WTC11 (cell line): ENCODE data around the gene GAREM2. TPM values are rescaled to one million over a fixed set of nuclear protein-coding genes. Genes with fewer than 3 reads are reported as not detected.

Experiments
- AR ChIP-seq: fragments of 250-450 bp; sonication (Bioruptor Pico); IDR thresholded peaks from 2 replicates; pipeline ENCODE4 v1.9.0; 2021; ENCODE audit warnings: mild to moderate bottlenecking
- ATF3 ChIP-seq: sonication (generic); formaldehyde crosslinking; conservative IDR thresholded peaks from 2 replicates; pipeline ENCODE4 v1.8.1; 2022; ENCODE audit warnings: mild to moderate bottlenecking, missing genetic modification reagents
- EMX1 ChIP-seq: fragments of 250-450 bp; sonication (Bioruptor Pico); IDR thresholded peaks from 2 replicates; pipeline ENCODE4 v1.8.0; 2021; ENCODE audit warnings: mild to moderate bottlenecking
- ETV6 ChIP-seq: sonication (generic); formaldehyde crosslinking; IDR thresholded peaks from 2 replicates; pipeline ENCODE4 v1.8.1; 2022; ENCODE audit warnings: mild to moderate bottlenecking, missing genetic modification reagents
- MXD4 ChIP-seq: fragments of 250-450 bp; sonication (Bioruptor Pico); IDR thresholded peaks from 2 replicates; pipeline ENCODE4 v1.8.0; 2021; ENCODE audit warnings: mild to moderate bottlenecking, moderate library complexity, borderline replicate concordance
- NR3C1 ChIP-seq: sonication (generic); formaldehyde crosslinking; conservative IDR thresholded peaks from 2 replicates; pipeline ENCODE4 v1.8.1; 2023; ENCODE audit warnings: low read depth, mild to moderate bottlenecking, missing genetic modification reagents
- PRRX2 ChIP-seq: fragments of 250-450 bp; sonication (Bioruptor Pico); IDR thresholded peaks from 2 replicates; pipeline ENCODE4 v1.8.0; 2021; ENCODE audit warnings: mild to moderate bottlenecking
- RORB ChIP-seq: fragments of 250-450 bp; sonication (Bioruptor Pico); IDR thresholded peaks from 2 replicates; pipeline ENCODE4 v1.9.0; 2021; ENCODE audit warnings: mild to moderate bottlenecking
- SMAD3 ChIP-seq: sonication (generic); formaldehyde crosslinking; IDR thresholded peaks from 2 replicates; pipeline ENCODE4 v1.8.0; 2022; ENCODE audit warnings: missing genetic modification reagents, mild to moderate bottlenecking, borderline replicate concordance
- SOX15 ChIP-seq: fragments of 250-450 bp; sonication (Bioruptor Pico); IDR thresholded peaks from 2 replicates; pipeline ENCODE4 v1.9.0; 2021; ENCODE audit warnings: mild to moderate bottlenecking
- TEAD4 ChIP-seq: sonication (generic); formaldehyde crosslinking; IDR thresholded peaks from 2 replicates; pipeline ENCODE4 v1.8.0; 2022; ENCODE audit warnings: mild to moderate bottlenecking, missing genetic modification reagents
- ZBTB43 ChIP-seq: sonication (generic); formaldehyde crosslinking; IDR thresholded peaks from 2 replicates; pipeline ENCODE4 v1.8.1; 2023; ENCODE audit warnings: mild to moderate bottlenecking, missing genetic modification reagents
- ZNF281 ChIP-seq: sonication (generic); formaldehyde crosslinking; IDR thresholded peaks from 2 replicates; pipeline ENCODE4 v1.8.0; 2023; ENCODE audit warnings: mild to moderate bottlenecking, missing genetic modification reagents
- ZNF317 ChIP-seq: sonication (generic); formaldehyde crosslinking; IDR thresholded peaks from 2 replicates; pipeline ENCODE4 v1.8.1; 2023; ENCODE audit warnings: low read depth, mild to moderate bottlenecking, moderate library complexity, missing genetic modification reagents, borderline replicate concordance
- ZNF396 ChIP-seq: fragments of 250-450 bp; sonication (Bioruptor Pico); IDR thresholded peaks from 2 replicates; pipeline ENCODE4 v1.8.0; 2021; ENCODE audit warnings: mild to moderate bottlenecking, moderate library complexity, borderline replicate concordance
- ZNF512 ChIP-seq: sonication (generic); formaldehyde crosslinking; IDR thresholded peaks from 2 replicates; pipeline ENCODE4 v1.8.1; 2022; ENCODE audit warnings: missing genetic modification reagents, borderline replicate concordance
- ZNF671 ChIP-seq: fragments of 250-450 bp; sonication (Bioruptor Pico); IDR thresholded peaks from 2 replicates; pipeline ENCODE4 v1.8.0; 2021; ENCODE audit warnings: mild to moderate bottlenecking
- total RNA-seq: library from RNA; stranded (reverse); gene quantifications from 3 replicates; pipeline ENCODE4 v1.2.3, GENCODE V29; 2021
- TF ChIP-seq, protein P1 (sequence below): sonication (generic); formaldehyde crosslinking; IDR thresholded peaks from 2 replicates; pipeline ENCODE4 v1.8.1; 2023; ENCODE audit warnings: mild to moderate bottlenecking, missing genetic modification reagents

Gene GAREM2
- total RNA-seq, 1 experiment from 2014 or later: 17.4 TPM

- TF ChIP-seq MXD4 (CRISPR knock-in tag) (no peak), RORB (no peak), TEAD4 (CRISPR knock-in tag) (no peak), ZNF512 (no peak), NR3C1 (CRISPR knock-in tag) (no peak), SMAD3 (no peak), ZBTB43 (CRISPR knock-in tag) (no peak), ETV6 (no peak), SOX15 (CRISPR knock-in tag) (no peak), AR (no peak), ATF3 (no peak), EMX1 (CRISPR knock-in tag) (peak; percentile 84; the same call in 1 of the 2 replicates), ZNF281 (CRISPR knock-in tag) (no peak), ZNF396 (CRISPR knock-in tag) (no peak), ZNF671 (CRISPR knock-in tag) (0 out of 2 replicates have a peak, but pooled peaks have one; percentile 57), ZNF317 (no peak), PRRX2 (CRISPR knock-in tag) (peak; percentile 75; the same call in 1 of the 2 replicates)
- TF ChIP-seq, protein P1, sequence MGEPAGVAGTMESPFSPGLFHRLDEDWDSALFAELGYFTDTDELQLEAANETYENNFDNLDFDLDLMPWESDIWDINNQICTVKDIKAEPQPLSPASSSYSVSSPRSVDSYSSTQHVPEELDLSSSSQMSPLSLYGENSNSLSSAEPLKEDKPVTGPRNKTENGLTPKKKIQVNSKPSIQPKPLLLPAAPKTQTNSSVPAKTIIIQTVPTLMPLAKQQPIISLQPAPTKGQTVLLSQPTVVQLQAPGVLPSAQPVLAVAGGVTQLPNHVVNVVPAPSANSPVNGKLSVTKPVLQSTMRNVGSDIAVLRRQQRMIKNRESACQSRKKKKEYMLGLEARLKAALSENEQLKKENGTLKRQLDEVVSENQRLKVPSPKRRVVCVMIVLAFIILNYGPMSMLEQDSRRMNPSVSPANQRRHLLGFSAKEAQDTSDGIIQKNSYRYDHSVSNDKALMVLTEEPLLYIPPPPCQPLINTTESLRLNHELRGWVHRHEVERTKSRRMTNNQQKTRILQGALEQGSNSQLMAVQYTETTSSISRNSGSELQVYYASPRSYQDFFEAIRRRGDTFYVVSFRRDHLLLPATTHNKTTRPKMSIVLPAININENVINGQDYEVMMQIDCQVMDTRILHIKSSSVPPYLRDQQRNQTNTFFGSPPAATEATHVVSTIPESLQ (CRISPR knock-in tag): no peak
Observed at GRCh38 chr2:26139269-26140183, 33.4 kb upstream of the GAREM2 start (continued).
